GM12878 (cell line): ENCODE results near the gene OTUD5. TPM values are rescaled to one million over a fixed set of nuclear protein-coding genes. Genes with fewer than 3 reads are reported as not detected.

Source experiments
- ATAC-seq: fragments of 200-7000 bp; cut with Tn5 transposase; 3 replicates; pipeline ENCODE4 v1.9.1; 2020; ENCODE audit warnings: mild to moderate bottlenecking, moderate library complexity
- BruUV-seq: library from RNA; stranded (reverse); fragments of 400-500 nt; replicated peaks from 2 replicates; lab custom pipeline; 2021; lab: Mats Ljungman, UMichigan
- CTCF ChIA-PET: fragments of 300-600 bp; sonication (Branson Sonifier 250); formaldehyde crosslinking; extraction: SDS; loops from one replicate; lab custom pipeline; 2021; ENCODE audit warnings: inconsistent platforms; lab: Yijun Ruan, JAX
- POLR2A ChIA-PET: fragments of 350-600 bp; formaldehyde crosslinking; extraction: SDS; loops from one replicate; lab custom pipeline; 2021; ENCODE audit warnings: inconsistent platforms; lab: Charles Lee
- RAD21 ChIA-PET: fragments of 300-600 bp; sonication (Branson Sonifier 250); formaldehyde crosslinking; loops from one replicate; lab custom pipeline; 2023; ENCODE audit warnings: antibody characterized with exemption; ENCODE audit not compliant: unreplicated experiment; lab: Charles Lee
- SMC1A ChIA-PET: fragments of 300-600 bp; sonication (Branson Sonifier 250); formaldehyde crosslinking; loops from one replicate; lab custom pipeline; 2023; ENCODE audit not compliant: unreplicated experiment, uncharacterized antibody; lab: Charles Lee
- DNase-seq: peaks from one replicate; pipeline ENCODE4 v3.0.0-alpha.2; 2011; ENCODE audit warnings: low read depth, low spot score
- FAIRE-seq: peaks from 3 replicates; lab custom pipeline; 2011; peaks lifted over from hg19 to GRCh38; lab: Jason Lieb, UNC
- H2AFZ ChIP-seq: 2 replicates; pipeline ENCODE4 v1.6.0; 2011; ENCODE audit warnings: low read depth, low read length, control low read depth; ENCODE audit not compliant: control insufficient read depth
- H3K27ac ChIP-seq: 2 replicates; pipeline ENCODE4 v1.5.1; 2011; ENCODE audit warnings: control low read depth; ENCODE audit not compliant: control insufficient read depth, insufficient read depth
- H3K27me3 ChIP-seq, 2 experiments: replicated peaks in 1 of 2; 2 replicates each; pipeline versions ENCODE4 v1.6.0 to v1.6.1; 2011; ENCODE audit warnings: low read length in 1 of 2; ENCODE audit not compliant: control insufficient read depth in 2 of 2, insufficient read depth in 2 of 2
- H3K36me3 ChIP-seq, 2 experiments: 2 replicates each; pipeline ENCODE4 v1.5.1; 2011; ENCODE audit warnings: low read length in 1 of 2; ENCODE audit not compliant: control insufficient read depth in 2 of 2, insufficient read depth in 2 of 2
- H3K4me1 ChIP-seq: 2 replicates; pipeline ENCODE4 v1.6.1; 2011; ENCODE audit warnings: mild to moderate bottlenecking, low read length, moderate library complexity, mixed read lengths; ENCODE audit not compliant: control insufficient read depth, insufficient read depth
- H3K4me2 ChIP-seq: 2 replicates; pipeline ENCODE4 v1.6.0; 2011; ENCODE audit warnings: control low read depth; ENCODE audit not compliant: control insufficient read depth, insufficient read depth
- H3K4me3 ChIP-seq: fragments of 200-600 bp; sonication (generic); 2 replicates; pipeline ENCODE4 v1.5.1; 2016
- H3K79me2 ChIP-seq: 2 replicates; pipeline ENCODE4 v1.6.0; 2011; ENCODE audit warnings: low read length; ENCODE audit not compliant: control insufficient read depth, insufficient read depth
- H3K9ac ChIP-seq: 2 replicates; pipeline ENCODE4 v1.8.0; 2011; ENCODE audit warnings: low read length, control low read depth, mixed read lengths; ENCODE audit not compliant: control insufficient read depth, insufficient read depth
- H3K9me3 ChIP-seq: replicated peaks from 3 replicates; pipeline ENCODE4 v1.5.1; 2011; ENCODE audit warnings: mild to moderate bottlenecking, low read length; ENCODE audit not compliant: control insufficient read depth, insufficient read depth
- H4K20me1 ChIP-seq: 2 replicates; pipeline ENCODE4 v1.6.0; 2011; ENCODE audit not compliant: control insufficient read depth, insufficient read depth
- IKZF1 ChIP-seq: fragments of 450-650 bp; conservative IDR thresholded peaks from 2 replicates; pipeline ENCODE4 v1.6.1; 2017; ENCODE audit warnings: antibody characterized with exemption, mild to moderate bottlenecking
- IRF5 ChIP-seq: fragments of 450-650 bp; IDR thresholded peaks from 2 replicates; pipeline ENCODE4 v1.6.1; 2017; ENCODE audit warnings: borderline replicate concordance
- NR2F1 ChIP-seq: fragments of 450-650 bp; conservative IDR thresholded peaks from 2 replicates; pipeline ENCODE4 v1.6.1; 2017; ENCODE audit warnings: mild to moderate bottlenecking
- WGBS: methylation state at CpG from one replicate; pipeline ENCODE4 v1.1.6; 2016; ENCODE audit warnings: low lambda C conversion rate; ENCODE audit not compliant: insufficient replicate concordance, insufficient coverage; ENCODE audit errors: missing lambda C conversion rate; 5-methylcytosine and 5-hydroxymethylcytosine counted together
- in situ Hi-C: fragments of 300-500 bp; cut with MboI; formaldehyde crosslinking; loops from 9 replicates; pipeline ENCODE4 v1.14.3; 2018; ENCODE audit warnings: mixed read lengths
- intact Hi-C: fragments of 100-400 bp; cut with micrococcal nuclease; formaldehyde crosslinking; loops from one replicate; pipeline ENCODE4 v1.14.2; 2022; ENCODE audit not compliant: unreplicated experiment
- polyA plus RNA-seq, 11 experiments: library from polyadenylated mRNA; depleted of rRNA in 4 of 11; unstranded in 6 of 11; stranded (reverse) in 5 of 11; fragments of >200 nt; fragmentation: Nextera tagmentation in 4 of 11; fragmentation: Illumina TruSeq in 1 of 11; extraction: Ambion mirVana in 4 of 11; extraction: Trizol in 1 of 11; gene quantifications; 1 replicate in 1 of 11; 2 replicates in 10 of 11; pipeline versions ENCODE4 v1.2.1 to v1.2.3, GENCODE V29; 2011 to 2016; ENCODE audit warnings: inconsistent platforms in 2 of 11, missing spikeins in 2 of 11, low read depth in 1 of 11
- total RNA-seq, 4 experiments: library from RNA; depleted of rRNA in 3 of 4; stranded (reverse); fragments of >200 nt in 3 of 4; fragmentation: Illumina TruSeq in 1 of 4; extraction: Trizol in 1 of 4; gene quantifications; 2 replicates each; pipeline versions ENCODE4 v1.2.1 to v1.2.3, GENCODE V29; 2013 to 2021
- TF ChIP-seq, protein P1 (sequence below): fragments of 150-350 bp; IDR thresholded peaks from 2 replicates; pipeline ENCODE4 v1.6.1; 2016; ENCODE audit warnings: low read depth, low read length

Gene OTUD5
- total and polyA plus RNA-seq, 10 of the 15 experiments (the other 5 are each of a cell fraction or from before 2014, with no cell fraction given) = 2.0 to 50.3 (median 22.7) TPM

GRCh38 chrX:48945517-48946348 lies 11.7 kb downstream of the OTUD5 start (continued):
- no peak for TF ChIP-seq IRF5
- TF ChIP-seq, protein P1, sequence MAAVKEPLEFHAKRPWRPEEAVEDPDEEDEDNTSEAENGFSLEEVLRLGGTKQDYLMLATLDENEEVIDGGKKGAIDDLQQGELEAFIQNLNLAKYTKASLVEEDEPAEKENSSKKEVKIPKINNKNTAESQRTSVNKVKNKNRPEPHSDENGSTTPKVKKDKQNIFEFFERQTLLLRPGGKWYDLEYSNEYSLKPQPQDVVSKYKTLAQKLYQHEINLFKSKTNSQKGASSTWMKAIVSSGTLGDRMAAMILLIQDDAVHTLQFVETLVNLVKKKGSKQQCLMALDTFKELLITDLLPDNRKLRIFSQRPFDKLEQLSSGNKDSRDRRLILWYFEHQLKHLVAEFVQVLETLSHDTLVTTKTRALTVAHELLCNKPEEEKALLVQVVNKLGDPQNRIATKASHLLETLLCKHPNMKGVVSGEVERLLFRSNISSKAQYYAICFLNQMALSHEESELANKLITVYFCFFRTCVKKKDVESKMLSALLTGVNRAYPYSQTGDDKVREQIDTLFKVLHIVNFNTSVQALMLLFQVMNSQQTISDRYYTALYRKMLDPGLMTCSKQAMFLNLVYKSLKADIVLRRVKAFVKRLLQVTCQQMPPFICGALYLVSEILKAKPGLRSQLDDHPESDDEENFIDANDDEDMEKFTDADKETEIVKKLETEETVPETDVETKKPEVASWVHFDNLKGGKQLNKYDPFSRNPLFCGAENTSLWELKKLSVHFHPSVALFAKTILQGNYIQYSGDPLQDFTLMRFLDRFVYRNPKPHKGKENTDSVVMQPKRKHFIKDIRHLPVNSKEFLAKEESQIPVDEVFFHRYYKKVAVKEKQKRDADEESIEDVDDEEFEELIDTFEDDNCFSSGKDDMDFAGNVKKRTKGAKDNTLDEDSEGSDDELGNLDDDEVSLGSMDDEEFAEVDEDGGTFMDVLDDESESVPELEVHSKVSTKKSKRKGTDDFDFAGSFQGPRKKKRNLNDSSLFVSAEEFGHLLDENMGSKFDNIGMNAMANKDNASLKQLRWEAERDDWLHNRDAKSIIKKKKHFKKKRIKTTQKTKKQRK = no peak

DNA sequence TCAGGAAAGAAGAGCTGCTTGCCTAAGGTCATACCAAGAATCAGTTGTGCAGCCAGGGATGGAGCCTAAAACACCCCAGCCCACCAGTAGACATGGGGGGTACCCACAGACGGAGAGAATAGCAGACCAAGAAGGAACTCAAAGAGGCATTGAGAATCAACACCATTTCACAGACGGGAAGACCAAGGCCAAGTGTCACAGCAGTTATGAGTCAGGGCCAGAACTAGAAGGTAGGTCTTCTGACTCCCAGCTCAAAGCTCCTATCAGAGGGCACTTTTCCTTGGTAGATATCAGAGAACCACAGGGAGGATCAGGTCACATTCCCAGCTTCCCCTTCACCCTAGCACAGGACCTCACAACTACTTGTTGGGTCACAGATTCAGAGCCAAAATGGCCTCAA lies 14.5 kb downstream of the OTUD5 start:
- Histone ChIP-seq H3K4me3 (no peak overlapping the region), H3K27ac (peak overlapping the region; percentile 31), H3K4me1 (peaks cover 38% of the 10 kb centered on the region), H3K9ac (no peak overlapping the region), H3K27me3 (no peaks in the 10 kb centered on the region), H2AFZ (no peak overlapping the region), H3K79me2 (peaks cover 35% of the 10 kb centered on the region), H3K36me3 (peaks cover 0 to 16% of the 10 kb centered on the region in 2 experiments; a peak in 3 of 4 replicates), H3K9me3 (no peaks in the 10 kb centered on the region), H3K4me2 (no peak overlapping the region), H4K20me1 (no peaks in the 10 kb centered on the region)
- ChIA-PET RAD21 (interaction anchor here (1.4 to 1.5 kb wide), 3 partner anchors 16 to 51 kb away, joined by 4 to 7 read pairs (median 5); no protein-coding TSS in a partner anchor), SMC1A (interaction anchor here (1.1 to 1.8 kb wide), 4 partner anchors 10 to 294 kb away, joined by 3 to 5 read pairs (median 4); no protein-coding TSS in a partner anchor), POLR2A (interaction anchor here (0.9 kb wide), 1 partner anchor 14 kb away, joined by 3 read pairs; no protein-coding TSS in a partner anchor), CTCF (interaction anchor here (0.6 to 1.2 kb wide), 5 partner anchors 16 to 1715 kb away, joined by 3 to 4 read pairs (median 3); partner anchors contain the start of genes PIM2 and TFE3)
- no peak for FAIRE-seq
- no TSS peak for BruUV-seq
- intact Hi-C loops = loop anchor here (10.0 kb wide), 1 partner anchor 298 kb away; no protein-coding TSS in a partner anchor
- DNase-seq = no peak
- ATAC-seq = no peak
- 56% methylated on average over 2 of the region's 2 CpGs for WGBS
- TF ChIP-seq NR2F1 = peak; percentile 45; the same call in 1 of the 2 replicates
- no peak for TF ChIP-seq IKZF1
- in situ Hi-C loops = loop anchor here (25.0 kb wide), 1 partner anchor 1731 kb away; the partner anchor contains the start of gene CDK16
